Mesothelial cell of epicardium (in vitro differentiated cells): ENCODE results near the gene CD2. TPM values are rescaled to one million over a fixed set of nuclear protein-coding genes. Genes with fewer than 3 reads are reported as not detected.

Experiments used
- DNase-seq, 2 experiments: peaks; one replicate each; pipeline ENCODE4 v3.0.0; 2021; ENCODE audit warnings: low spot score in 2 of 2; ENCODE audit not compliant: unreplicated experiment in 2 of 2
- H3K27ac Mint-ChIP-seq: 2 replicates; pipeline ENCODE4 v1.8.0; 2021; ENCODE audit warnings: mixed read lengths
- H3K27me3 Mint-ChIP-seq: 2 replicates; pipeline ENCODE4 v1.8.0; 2021; ENCODE audit warnings: low read depth, mixed read lengths
- H3K36me3 Mint-ChIP-seq: 2 replicates; pipeline ENCODE4 v1.8.0; 2021; ENCODE audit warnings: mixed read lengths
- H3K4me1 Mint-ChIP-seq: 2 replicates; pipeline ENCODE4 v1.8.0; 2021; ENCODE audit warnings: mixed read lengths
- H3K4me3 Mint-ChIP-seq: 2 replicates; pipeline ENCODE4 v1.8.0; 2021; ENCODE audit warnings: mild to moderate bottlenecking, moderate library complexity, mixed read lengths
- H3K9me3 Mint-ChIP-seq: 2 replicates; pipeline ENCODE4 v1.8.0; 2021; ENCODE audit warnings: mixed read lengths
- total RNA-seq: library from RNA; stranded (reverse); gene quantifications from 3 replicates; pipeline ENCODE4 v1.2.1, GENCODE V29; 2021
- TF ChIP-seq, protein P1 (sequence below): fragments of 200-600 bp; sonication (generic); IDR thresholded peaks from one replicate; pipeline ENCODE4 v1.5.0; 2021; ENCODE audit warnings: antibody characterized with exemption; ENCODE audit not compliant: unreplicated experiment

The CD2 gene
- total RNA-seq, 1 donor from 2014 or later, result not detected

DNA sequence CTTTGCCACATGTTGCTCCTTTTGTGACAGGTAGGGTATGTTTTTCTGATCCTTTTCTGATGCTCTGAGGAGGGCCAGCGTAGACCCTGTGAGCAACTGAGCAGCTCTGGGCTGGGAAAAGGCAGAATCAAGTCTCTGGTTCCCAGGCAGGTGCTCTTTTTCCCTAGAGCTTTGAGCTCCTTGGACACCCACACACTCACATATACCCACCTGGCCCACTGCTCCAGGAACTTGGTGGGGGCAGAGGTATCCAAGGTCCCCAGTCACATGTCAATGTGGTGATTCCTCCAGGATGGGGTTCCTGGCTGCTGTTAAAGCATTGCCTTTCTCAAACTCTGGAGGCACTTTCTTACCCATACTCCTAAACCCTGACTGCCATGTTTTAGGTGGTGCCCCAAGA, 5.4 kb downstream of the CD2 start:
- Mint-ChIP-seq H3K27me3 (no peaks in the 10 kb centered on the region), H3K4me1 (peaks cover 5% of the 10 kb centered on the region), H3K36me3 (no peaks in the 10 kb centered on the region), H3K4me3 (no peak overlapping the region), H3K9me3 (no peaks in the 10 kb centered on the region), H3K27ac (no peak overlapping the region)
- DNase-seq, result no peak
- TF ChIP-seq, protein P1, sequence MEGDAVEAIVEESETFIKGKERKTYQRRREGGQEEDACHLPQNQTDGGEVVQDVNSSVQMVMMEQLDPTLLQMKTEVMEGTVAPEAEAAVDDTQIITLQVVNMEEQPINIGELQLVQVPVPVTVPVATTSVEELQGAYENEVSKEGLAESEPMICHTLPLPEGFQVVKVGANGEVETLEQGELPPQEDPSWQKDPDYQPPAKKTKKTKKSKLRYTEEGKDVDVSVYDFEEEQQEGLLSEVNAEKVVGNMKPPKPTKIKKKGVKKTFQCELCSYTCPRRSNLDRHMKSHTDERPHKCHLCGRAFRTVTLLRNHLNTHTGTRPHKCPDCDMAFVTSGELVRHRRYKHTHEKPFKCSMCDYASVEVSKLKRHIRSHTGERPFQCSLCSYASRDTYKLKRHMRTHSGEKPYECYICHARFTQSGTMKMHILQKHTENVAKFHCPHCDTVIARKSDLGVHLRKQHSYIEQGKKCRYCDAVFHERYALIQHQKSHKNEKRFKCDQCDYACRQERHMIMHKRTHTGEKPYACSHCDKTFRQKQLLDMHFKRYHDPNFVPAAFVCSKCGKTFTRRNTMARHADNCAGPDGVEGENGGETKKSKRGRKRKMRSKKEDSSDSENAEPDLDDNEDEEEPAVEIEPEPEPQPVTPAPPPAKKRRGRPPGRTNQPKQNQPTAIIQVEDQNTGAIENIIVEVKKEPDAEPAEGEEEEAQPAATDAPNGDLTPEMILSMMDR, result no peak

DNA sequence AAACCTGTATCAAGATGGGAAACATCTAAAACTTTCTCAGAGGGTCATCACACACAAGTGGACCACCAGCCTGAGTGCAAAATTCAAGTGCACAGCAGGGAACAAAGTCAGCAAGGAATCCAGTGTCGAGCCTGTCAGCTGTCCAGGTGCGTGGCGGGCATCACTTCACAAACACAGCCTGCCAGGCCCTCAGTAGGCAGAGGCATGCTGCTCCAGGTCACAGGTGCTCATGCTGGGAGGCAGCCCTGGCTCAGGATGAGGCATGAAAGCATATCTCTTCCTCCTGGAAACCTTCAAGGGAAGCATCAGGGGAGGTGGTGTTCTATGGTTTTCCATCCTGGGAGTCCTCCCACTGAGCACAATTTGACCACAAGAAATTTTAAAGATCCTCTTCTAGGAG, 6.3 kb downstream of the CD2 start:
- TF ChIP-seq, protein P1, result no peak

DNA sequence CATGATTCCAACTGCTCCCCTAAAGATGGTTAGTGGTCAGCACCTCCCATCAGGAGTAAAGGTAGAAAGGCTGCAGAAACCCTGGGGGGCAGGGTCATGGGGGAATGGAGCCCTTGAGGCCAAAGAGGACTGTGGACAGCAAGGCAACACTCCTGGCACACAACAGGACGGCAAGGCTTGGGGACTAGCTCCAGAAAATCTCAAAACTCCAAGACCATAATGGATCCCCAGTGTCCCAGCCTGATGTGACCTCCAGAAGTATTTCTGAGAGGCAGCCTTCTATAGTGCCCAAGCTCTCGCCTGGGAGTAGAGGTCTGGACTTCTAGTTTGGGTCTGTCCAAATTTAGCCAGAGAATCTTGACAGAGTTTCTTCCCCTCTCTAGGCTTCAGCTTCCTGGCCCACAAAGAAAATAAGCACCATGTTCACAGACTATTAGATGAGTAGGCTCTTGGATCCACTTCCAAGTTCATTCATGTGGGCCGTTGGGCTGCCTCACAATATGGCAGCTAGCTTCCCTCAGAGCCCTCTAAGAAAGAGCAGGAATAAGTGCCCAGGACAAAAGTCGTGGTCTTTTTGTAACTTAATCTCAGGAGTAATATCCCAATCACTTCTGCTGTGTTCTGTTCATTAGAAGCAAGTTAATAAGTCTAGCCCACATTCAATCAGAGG, 6.9 kb downstream of the CD2 start:
- TF ChIP-seq, protein P1, result no peak
- no peaks in the 10 kb centered on the region for H3K36me3 Mint-ChIP-seq
- H3K9me3 Mint-ChIP-seq, result no peaks in the 10 kb centered on the region
- H3K27me3 Mint-ChIP-seq, result no peaks in the 10 kb centered on the region
- no peak overlapping the region for H3K27ac Mint-ChIP-seq
- H3K4me3 Mint-ChIP-seq, result no peak overlapping the region
- H3K4me1 Mint-ChIP-seq, result peaks cover 5% of the 10 kb centered on the region
- no peak for DNase-seq

More for the DNA sequence above, 6.3 kb downstream of the CD2 start:
- H3K4me1 Mint-ChIP-seq, result peaks cover 5% of the 10 kb centered on the region
- H3K9me3 Mint-ChIP-seq, result no peaks in the 10 kb centered on the region
- no peak for DNase-seq
- H3K27ac Mint-ChIP-seq, result no peak overlapping the region
- H3K4me3 Mint-ChIP-seq, result no peak overlapping the region
- no peaks in the 10 kb centered on the region for H3K36me3 Mint-ChIP-seq
- H3K27me3 Mint-ChIP-seq, result no peaks in the 10 kb centered on the region

DNA sequence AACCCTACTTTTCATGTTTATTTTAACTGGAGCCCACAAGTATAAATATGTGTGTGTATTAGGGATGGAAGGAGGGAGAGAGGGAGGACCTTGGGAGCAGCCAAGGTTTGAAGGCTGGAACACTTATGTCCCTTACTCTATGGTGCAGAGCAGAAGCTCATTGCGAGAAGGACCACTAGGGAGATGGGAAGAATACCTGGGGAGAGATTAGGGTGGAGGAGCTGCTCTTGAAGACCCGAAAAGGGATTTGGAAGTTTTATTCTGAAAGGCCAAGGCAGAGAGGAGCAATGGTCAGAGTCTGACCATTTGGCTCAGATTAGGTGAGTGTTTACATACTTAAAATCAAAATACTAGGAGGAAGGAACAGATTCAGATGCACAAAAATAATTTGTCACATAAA, 8.1 kb downstream of the CD2 start:
- no peak overlapping the region for H3K4me3 Mint-ChIP-seq
- H3K27me3 Mint-ChIP-seq, result no peaks in the 10 kb centered on the region
- H3K9me3 Mint-ChIP-seq, result no peaks in the 10 kb centered on the region
- TF ChIP-seq, protein P1, result no peak
- no peak overlapping the region for H3K27ac Mint-ChIP-seq
- no peak for DNase-seq
- no peaks in the 10 kb centered on the region for H3K36me3 Mint-ChIP-seq
- H3K4me1 Mint-ChIP-seq, result peaks cover 5% of the 10 kb centered on the region

DNA sequence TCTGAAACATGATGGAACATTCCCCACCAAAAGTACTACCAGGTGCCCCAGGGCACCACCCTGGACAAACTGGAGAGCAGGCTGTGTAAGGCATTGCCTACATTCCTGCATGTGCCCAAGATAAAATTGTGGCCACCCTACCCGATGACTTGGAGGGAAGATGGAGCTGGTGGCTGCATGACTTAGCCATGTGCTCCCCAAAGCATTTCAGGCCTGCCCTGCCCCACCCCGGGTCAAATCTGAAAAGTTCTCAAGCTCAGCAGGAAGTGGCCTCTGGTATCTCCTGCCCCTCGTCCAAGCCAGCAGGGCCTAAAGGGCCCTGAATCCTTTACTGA, 8.5 kb downstream of the CD2 start:
- Mint-ChIP-seq H3K4me1 (peaks cover 5% of the 10 kb centered on the region), H3K9me3 (no peaks in the 10 kb centered on the region), H3K27ac (no peak overlapping the region)

More for the DNA sequence above, 8.5 kb downstream of the CD2 start:
- H3K27me3 Mint-ChIP-seq, result no peaks in the 10 kb centered on the region
- no peaks in the 10 kb centered on the region for H3K36me3 Mint-ChIP-seq
- H3K4me3 Mint-ChIP-seq, result no peak overlapping the region
- DNase-seq, result no peak
- TF ChIP-seq, protein P1, result no peak
